K562 (cell line): ENCODE measurements around the gene SLC35F4. TPM values are rescaled to one million over a fixed set of nuclear protein-coding genes. Genes with fewer than 3 reads are reported as not detected.

Experiments used
- ATAC-seq: fragments of 200-7000 bp; cut with Tn5 transposase; 3 replicates; pipeline ENCODE4 v1.9.1; 2020; ENCODE audit warnings: moderate library complexity
- BruUV-seq: library from RNA; stranded (reverse); fragments of 400-500 nt; replicated peaks from 2 replicates; lab custom pipeline; 2021; lab: Mats Ljungman, UMichigan
- CTCF ChIA-PET: fragments of 300-600 bp; formaldehyde crosslinking; extraction: SDS; loops from one replicate; lab custom pipeline; 2021; ENCODE audit warnings: low intra/inter-chr PET ratio; lab: Yijun Ruan, JAX
- POLR2A ChIA-PET: fragments of 300-600, 350-650 bp; sonication (Branson Sonifier 250); formaldehyde crosslinking; extraction: SDS; loops from one replicate; lab custom pipeline; 2021; ENCODE audit warnings: antibody characterized with exemption, inconsistent platforms; lab: Yijun Ruan, JAX
- DNase-seq, 4 experiments: peaks; one replicate each; pipeline versions ENCODE4 v3.0.0 to v3.0.0-alpha.2; 2011 to 2018; ENCODE audit warnings: low spot score in 3 of 4, mixed read lengths in 3 of 4; ENCODE audit errors: extremely low read depth in 1 of 4
- FAIRE-seq: peaks from 2 replicates; lab custom pipeline; 2011; peaks lifted over from hg19 to GRCh38; lab: Jason Lieb, UNC
- H2AFZ ChIP-seq: 2 replicates; pipeline ENCODE4 v1.6.0; 2011; ENCODE audit warnings: low read depth, low read length, control low read depth, inconsistent platforms
- H3K27ac ChIP-seq: fragments of 200-600 bp; 3 replicates; pipeline ENCODE4 v1.8.0; 2011; ENCODE audit warnings: low read depth, mild to moderate bottlenecking, control low read depth, inconsistent platforms, low read length, moderate library complexity, mixed read lengths; ENCODE audit errors: extremely low read depth
- H3K27me3 ChIP-seq, 2 experiments: fragments of 300-600 bp in 1 of 2; 2 replicates in 1 of 2; 3 replicates in 1 of 2; pipeline versions ENCODE4 v1.6.0 to v1.8.0; 2011; ENCODE audit warnings: inconsistent platforms in 2 of 2, low read length in 2 of 2, mild to moderate bottlenecking in 1 of 2, mixed read lengths in 1 of 2, moderate library complexity in 1 of 2; ENCODE audit not compliant: control insufficient read depth in 2 of 2, insufficient read depth in 2 of 2
- H3K36me3 ChIP-seq: fragments of 300-600 bp; 3 replicates; pipeline ENCODE4 v1.8.0; 2011; ENCODE audit warnings: mild to moderate bottlenecking, low read length, inconsistent platforms; ENCODE audit not compliant: control insufficient read depth, insufficient read depth
- H3K4me1 ChIP-seq, 2 experiments: fragments of 200-600 bp in 1 of 2; replicated peaks in 1 of 2; 2 replicates in 1 of 2; 3 replicates in 1 of 2; pipeline versions ENCODE4 v1.5.1 to v1.8.0; 2011; ENCODE audit warnings: inconsistent platforms in 2 of 2, low read length in 2 of 2, mild to moderate bottlenecking in 1 of 2, mixed read lengths in 1 of 2, moderate library complexity in 1 of 2; ENCODE audit not compliant: control insufficient read depth in 2 of 2, insufficient read depth in 2 of 2
- H3K4me2 ChIP-seq: 2 replicates; pipeline ENCODE4 v1.6.1; 2011; ENCODE audit warnings: low read length, control low read depth, inconsistent platforms, mixed read lengths; ENCODE audit not compliant: insufficient read depth
- H3K4me3 ChIP-seq: fragments of 200-600 bp; sonication (generic), shearing (Covaris generic); 2 replicates; pipeline ENCODE4 v1.5.1; 2016; ENCODE audit warnings: control low read depth, inconsistent platforms
- H3K79me2 ChIP-seq: fragments of 200-600 bp; 3 replicates; pipeline ENCODE4 v1.8.0; 2011; ENCODE audit warnings: low read length, inconsistent platforms; ENCODE audit not compliant: control insufficient read depth, insufficient read depth
- H3K9ac ChIP-seq, 2 experiments: 2 replicates each; pipeline versions ENCODE4 v1.6.0 to v1.6.1; 2011; ENCODE audit warnings: low read depth in 2 of 2, low read length in 2 of 2, control low read depth in 1 of 2, inconsistent platforms in 1 of 2, mild to moderate bottlenecking in 1 of 2, mixed read lengths in 1 of 2; ENCODE audit not compliant: insufficient read depth in 1 of 2
- H3K9me1 ChIP-seq: one replicate; pipeline ENCODE4 v1.6.0; 2011; ENCODE audit warnings: inconsistent platforms, mild to moderate bottlenecking, low read length, moderate library complexity; ENCODE audit not compliant: control insufficient read depth, insufficient read depth
- H3K9me3 ChIP-seq: replicated peaks from 2 replicates; pipeline ENCODE4 v1.5.1; 2011; ENCODE audit warnings: low read depth, low read length, inconsistent platforms; ENCODE audit not compliant: control insufficient read depth, insufficient read depth
- H4K20me1 ChIP-seq: replicated peaks from 2 replicates; pipeline ENCODE4 v1.6.1; 2011; ENCODE audit warnings: low read length, inconsistent platforms, mixed read lengths; ENCODE audit not compliant: control insufficient read depth, insufficient read depth
- MCM5 ChIP-seq: fragments of 450-650 bp; IDR thresholded peaks from 2 replicates; pipeline ENCODE4 v1.6.1; 2016; ENCODE audit warnings: low read depth
- RBM14 ChIP-seq: fragments of 200-400 bp; formaldehyde crosslinking; IDR thresholded peaks from 2 replicates; pipeline ENCODE4 v1.6.1; 2018; ENCODE audit warnings: low read depth, mild to moderate bottlenecking, low read length, moderate library complexity, borderline replicate concordance; ENCODE audit not compliant: insufficient read depth
- SIN3A ChIP-seq, 2 experiments: fragments of 150-350 bp in 1 of 2; IDR thresholded peaks; 2 replicates each; pipeline ENCODE4 v1.6.1; 2011 to 2016; ENCODE audit warnings: borderline replicate concordance in 2 of 2, low read depth in 2 of 2, low read length in 2 of 2, mild to moderate bottlenecking in 2 of 2, moderate library complexity in 2 of 2; ENCODE audit not compliant: control insufficient read depth in 1 of 2
- TAF7 ChIP-seq: fragments of 450-650 bp; IDR thresholded peaks from 2 replicates; pipeline ENCODE4 v1.6.1; 2016; ENCODE audit warnings: missing genetic modification characterization, missing compliant biosample characterization
- WGBS: fragments of 100-300 bp; shearing (Covaris generic); methylation state at CpG from one replicate; pipeline ENCODE4 v1.1.6; 2016; ENCODE audit warnings: low coverage, mixed read lengths; ENCODE audit not compliant: insufficient coverage; ENCODE audit errors: missing lambda C conversion rate; 5-methylcytosine and 5-hydroxymethylcytosine counted together
- in situ Hi-C: fragments of 300-500 bp; cut with MboI; formaldehyde crosslinking; loops from 4 replicates; pipeline ENCODE4 v1.15.0; 2018; ENCODE audit warnings: inconsistent platforms, mixed read lengths
- intact Hi-C: fragments of 100-400 bp; cut with micrococcal nuclease; formaldehyde crosslinking; loops from 2 replicates; pipeline ENCODE4 v1.14.2; 2022
- polyA plus RNA-seq, 8 experiments: library from polyadenylated mRNA; depleted of rRNA in 4 of 8; stranded (reverse) in 5 of 8; unstranded in 3 of 8; fragments of >200 nt; fragmentation: Nextera tagmentation in 2 of 8; fragmentation: Illumina TruSeq in 1 of 8; extraction: Ambion mirVana in 2 of 8; extraction: Trizol in 1 of 8; gene quantifications; 2 replicates each; pipeline versions ENCODE4 v1.2.1 to v1.2.3, GENCODE V29; 2011 to 2014; ENCODE audit warnings: inconsistent platforms in 1 of 8, missing spikeins in 1 of 8
- total RNA-seq, 7 experiments: library from RNA; depleted of rRNA in 6 of 7; stranded (reverse); fragments of >200 nt in 6 of 7; fragmentation: Illumina TruSeq in 2 of 7; extraction: Trizol in 2 of 7; gene quantifications; 2 replicates each; pipeline versions ENCODE4 v1.2.1 to v1.2.3, GENCODE V29; 2011 to 2021; ENCODE audit warnings: low replicate concordance in 1 of 7
- TF ChIP-seq, protein P1 (sequence below): fragments of 450-650 bp; IDR thresholded peaks from 2 replicates; pipeline ENCODE4 v1.6.1; 2018; ENCODE audit not compliant: partially characterized antibody
- TF ChIP-seq, protein P2 (sequence below): fragments of 150-350 bp; conservative IDR thresholded peaks from 2 replicates; pipeline ENCODE4 v1.6.1; 2014; ENCODE audit warnings: low read length

The SLC35F4 gene
- total and polyA plus RNA-seq, 9 of the 15 experiments (the other 6 are each of a cell fraction or from before 2014, with no cell fraction given) = 0.01 TPM; not detected in 8

- no peak overlapping the region for H3K4me2 ChIP-seq
- H3K9ac ChIP-seq = no peak overlapping the region
- no peak overlapping the region for H2AFZ ChIP-seq
- no peaks in the 10 kb centered on the region for H3K4me1 ChIP-seq
- no peak for TF ChIP-seq TAF7 (tag)
- no peak for TF ChIP-seq RBM14
- TF ChIP-seq, protein P1, sequence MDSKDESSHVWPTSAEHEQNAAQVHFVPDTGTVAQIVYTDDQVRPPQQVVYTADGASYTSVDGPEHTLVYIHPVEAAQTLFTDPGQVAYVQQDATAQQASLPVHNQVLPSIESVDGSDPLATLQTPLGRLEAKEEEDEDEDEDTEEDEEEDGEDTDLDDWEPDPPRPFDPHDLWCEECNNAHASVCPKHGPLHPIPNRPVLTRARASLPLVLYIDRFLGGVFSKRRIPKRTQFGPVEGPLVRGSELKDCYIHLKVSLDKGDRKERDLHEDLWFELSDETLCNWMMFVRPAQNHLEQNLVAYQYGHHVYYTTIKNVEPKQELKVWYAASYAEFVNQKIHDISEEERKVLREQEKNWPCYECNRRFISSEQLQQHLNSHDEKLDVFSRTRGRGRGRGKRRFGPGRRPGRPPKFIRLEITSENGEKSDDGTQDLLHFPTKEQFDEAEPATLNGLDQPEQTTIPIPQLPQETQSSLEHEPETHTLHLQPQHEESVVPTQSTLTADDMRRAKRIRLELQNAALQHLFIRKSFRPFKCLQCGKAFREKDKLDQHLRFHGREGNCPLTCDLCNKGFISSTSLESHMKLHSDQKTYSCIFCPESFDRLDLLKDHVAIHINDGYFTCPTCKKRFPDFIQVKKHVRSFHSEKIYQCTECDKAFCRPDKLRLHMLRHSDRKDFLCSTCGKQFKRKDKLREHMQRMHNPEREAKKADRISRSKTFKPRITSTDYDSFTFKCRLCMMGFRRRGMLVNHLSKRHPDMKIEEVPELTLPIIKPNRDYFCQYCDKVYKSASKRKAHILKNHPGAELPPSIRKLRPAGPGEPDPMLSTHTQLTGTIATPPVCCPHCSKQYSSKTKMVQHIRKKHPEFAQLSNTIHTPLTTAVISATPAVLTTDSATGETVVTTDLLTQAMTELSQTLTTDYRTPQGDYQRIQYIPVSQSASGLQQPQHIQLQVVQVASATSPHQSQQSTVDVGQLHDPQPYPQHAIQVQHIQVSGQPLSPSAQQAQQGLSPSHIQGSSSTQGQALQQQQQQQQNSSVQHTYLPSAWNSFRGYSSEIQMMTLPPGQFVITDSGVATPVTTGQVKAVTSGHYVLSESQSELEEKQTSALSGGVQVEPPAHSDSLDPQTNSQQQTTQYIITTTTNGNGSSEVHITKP = no peak
- TF ChIP-seq SIN3A (IDR thresholded peaks at IDR 0.05; ENCODE audit: borderline replicate concordance in 2 of 2, control insufficient read depth in 1 of 2, low read depth in 2 of 2, low read length in 2 of 2) = no peak
- no peak for TF ChIP-seq MCM5
- TF ChIP-seq, protein P2, sequence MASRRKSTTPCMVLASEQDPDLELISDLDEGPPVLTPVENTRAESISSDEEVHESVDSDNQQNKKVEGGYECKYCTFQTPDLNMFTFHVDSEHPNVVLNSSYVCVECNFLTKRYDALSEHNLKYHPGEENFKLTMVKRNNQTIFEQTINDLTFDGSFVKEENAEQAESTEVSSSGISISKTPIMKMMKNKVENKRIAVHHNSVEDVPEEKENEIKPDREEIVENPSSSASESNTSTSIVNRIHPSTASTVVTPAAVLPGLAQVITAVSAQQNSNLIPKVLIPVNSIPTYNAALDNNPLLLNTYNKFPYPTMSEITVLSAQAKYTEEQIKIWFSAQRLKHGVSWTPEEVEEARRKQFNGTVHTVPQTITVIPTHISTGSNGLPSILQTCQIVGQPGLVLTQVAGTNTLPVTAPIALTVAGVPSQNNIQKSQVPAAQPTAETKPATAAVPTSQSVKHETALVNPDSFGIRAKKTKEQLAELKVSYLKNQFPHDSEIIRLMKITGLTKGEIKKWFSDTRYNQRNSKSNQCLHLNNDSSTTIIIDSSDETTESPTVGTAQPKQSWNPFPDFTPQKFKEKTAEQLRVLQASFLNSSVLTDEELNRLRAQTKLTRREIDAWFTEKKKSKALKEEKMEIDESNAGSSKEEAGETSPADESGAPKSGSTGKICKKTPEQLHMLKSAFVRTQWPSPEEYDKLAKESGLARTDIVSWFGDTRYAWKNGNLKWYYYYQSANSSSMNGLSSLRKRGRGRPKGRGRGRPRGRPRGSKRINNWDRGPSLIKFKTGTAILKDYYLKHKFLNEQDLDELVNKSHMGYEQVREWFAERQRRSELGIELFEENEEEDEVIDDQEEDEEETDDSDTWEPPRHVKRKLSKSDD = no peak
- DNase-seq (no peak), FAIRE-seq (no peak), ATAC-seq (no peak)
- ChIA-PET CTCF (no interaction called here), POLR2A (no interaction called here)
- no peaks in the 10 kb centered on the region for H3K36me3 ChIP-seq
- no peak overlapping the region for H3K27ac ChIP-seq
- BruUV-seq = no TSS peak
- H3K9me3 ChIP-seq = no peaks in the 10 kb centered on the region
- WGBS = 3% methylated on average over 3 of the region's 3 CpGs
- no peak overlapping the region for H3K4me3 ChIP-seq
- H4K20me1 ChIP-seq = no peaks in the 10 kb centered on the region
- no peaks in the 10 kb centered on the region for H3K79me2 ChIP-seq
- intact Hi-C loops (loop anchor here (5.0 kb wide), 1 partner anchor 179 kb away; no protein-coding TSS in a partner anchor), in situ Hi-C loops (no loop called here)
- no peaks in the 10 kb centered on the region for H3K27me3 ChIP-seq
- no peaks in the 10 kb centered on the region for H3K9me1 ChIP-seq
Observed at GRCh38 chr14:57870686-57871457, 5.0 kb upstream of the SLC35F4 start.
